Thyroid gland (tissue), 4 donors: Measurements from ENCODE around the gene ADD1.

Experiments used
- CTCF ChIP-seq, 6 experiments: fragments of 200-600 bp in 3 of 6; fragments of 450-650 bp in 3 of 6; sonication (generic) in 3 of 6; IDR thresholded peaks; one replicate each; pipeline ENCODE4 v1.5.1; 2016 to 2019; ENCODE audit warnings: antibody characterized with exemption in 6 of 6, mild to moderate bottlenecking in 2 of 6, inconsistent platforms in 1 of 6, moderate library complexity in 1 of 6
- POLR2A ChIP-seq, 2 donors: fragments of 450-650 bp; IDR thresholded peaks; one replicate each; pipeline ENCODE4 v1.6.1; 2017; ENCODE audit warnings: antibody characterized with exemption in 2 of 2, mild to moderate bottlenecking in 2 of 2, moderate library complexity in 1 of 2

- TF ChIP-seq CTCF (IDR thresholded peaks at IDR 0.05) (no peak), POLR2A (IDR thresholded peaks at IDR 0.05) (no peak)
These were observed 869 bp upstream of the ADD1 start for GRCh38 chr4:2842687-2843262.
